Spleen (tissue), 7 donors: Measurements from ENCODE around the gene ZBTB4.

ENCODE experiments used
- POLR2A ChIP-seq, 3 donors: fragments of 450-650 bp; IDR thresholded peaks; one replicate each; pipeline ENCODE4 v1.5.1; 2017; ENCODE audit warnings: antibody characterized with exemption in 3 of 3, mild to moderate bottlenecking in 1 of 3
- TF ChIP-seq, protein P1 (sequence below), 11 experiments: fragments of 200-600 bp in 7 of 11; fragments of 450-650 bp in 4 of 11; sonication (generic) in 4 of 11; IDR thresholded peaks in 8 of 11; conservative IDR thresholded peaks in 3 of 11; 1 replicate in 7 of 11; 2 replicates in 4 of 11; pipeline versions ENCODE4 v1.4.0 to v1.8.0; 2016 to 2021; ENCODE audit warnings: antibody characterized with exemption in 11 of 11, inconsistent platforms in 4 of 11, mild to moderate bottlenecking in 1 of 11
- donor health status: DM: no; HTN: no; CAD: no; lungs with moderate emphysema.
- donor health status: DM: no; HTN: no; CAD: no.
- donor health status: DM: no; HTN: no; CAD: no.

DNA sequence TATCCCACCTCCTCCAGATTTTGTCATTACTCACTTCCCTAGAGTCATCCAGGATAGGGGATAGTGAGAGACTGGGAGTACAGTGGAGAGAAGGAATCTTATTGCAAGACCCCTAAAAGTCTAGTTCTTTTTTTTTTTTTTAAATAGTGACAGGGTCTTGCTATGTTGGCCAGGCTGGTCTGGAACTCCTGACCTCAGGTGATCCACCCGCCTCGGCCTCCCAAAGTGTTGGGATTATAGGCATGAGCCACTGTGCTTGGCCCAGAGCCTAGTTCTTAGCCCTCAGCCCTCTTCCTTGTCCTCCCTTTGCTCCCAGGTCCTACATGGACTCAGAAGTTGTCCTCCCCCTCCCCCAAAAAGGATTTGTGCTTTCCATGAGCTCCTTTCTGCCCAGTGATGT is 37.3 kb downstream of the ZBTB4 start:
- TF ChIP-seq, protein P1, sequence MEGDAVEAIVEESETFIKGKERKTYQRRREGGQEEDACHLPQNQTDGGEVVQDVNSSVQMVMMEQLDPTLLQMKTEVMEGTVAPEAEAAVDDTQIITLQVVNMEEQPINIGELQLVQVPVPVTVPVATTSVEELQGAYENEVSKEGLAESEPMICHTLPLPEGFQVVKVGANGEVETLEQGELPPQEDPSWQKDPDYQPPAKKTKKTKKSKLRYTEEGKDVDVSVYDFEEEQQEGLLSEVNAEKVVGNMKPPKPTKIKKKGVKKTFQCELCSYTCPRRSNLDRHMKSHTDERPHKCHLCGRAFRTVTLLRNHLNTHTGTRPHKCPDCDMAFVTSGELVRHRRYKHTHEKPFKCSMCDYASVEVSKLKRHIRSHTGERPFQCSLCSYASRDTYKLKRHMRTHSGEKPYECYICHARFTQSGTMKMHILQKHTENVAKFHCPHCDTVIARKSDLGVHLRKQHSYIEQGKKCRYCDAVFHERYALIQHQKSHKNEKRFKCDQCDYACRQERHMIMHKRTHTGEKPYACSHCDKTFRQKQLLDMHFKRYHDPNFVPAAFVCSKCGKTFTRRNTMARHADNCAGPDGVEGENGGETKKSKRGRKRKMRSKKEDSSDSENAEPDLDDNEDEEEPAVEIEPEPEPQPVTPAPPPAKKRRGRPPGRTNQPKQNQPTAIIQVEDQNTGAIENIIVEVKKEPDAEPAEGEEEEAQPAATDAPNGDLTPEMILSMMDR (IDR thresholded peaks at IDR 0.05 in 8 of 11, conservative IDR thresholded peaks at IDR 0.05 in 3 of 11): no peak
- no peak for TF ChIP-seq POLR2A (IDR thresholded peaks at IDR 0.05)
